Right ventricle myocardium superior (tissue), 1 donor: Measurements from ENCODE around the gene RASEF. TPM values are rescaled to one million over a fixed set of nuclear protein-coding genes. Genes with fewer than 3 reads are reported as not detected.

Experiments used
- ATAC-seq: fragments of 200-7000 bp; cut with Tn5 transposase; one replicate; pipeline ENCODE4 v1.9.1; 2020; ENCODE audit warnings: mild to moderate bottlenecking; ENCODE audit not compliant: poor library complexity
- DNase-seq: peaks from one replicate; pipeline ENCODE4 v3.0.0-alpha.2; 2020
- intact Hi-C: fragments of 100-400 bp; cut with DNase I; formaldehyde crosslinking; loops from one replicate; pipeline ENCODE4 v1.11.2; 2022
- total RNA-seq: library from RNA; stranded (reverse); fragmentation: NEBNext Ultra II Directional; extraction: Animal tissue kit (Norgen Biotek cat#: 25700); gene quantifications from one replicate; pipeline ENCODE4 v1.2.1, GENCODE V29; 2021
- donor health status: DM: no; HTN: yes; CAD: no; lungs with severe emphysema.

RASEF gene
- total RNA-seq, 1 donor from 2014 or later = 0.05 TPM

- intact Hi-C loops = no loop called here
- no peak for ATAC-seq
These were observed 39.8 kb downstream of the RASEF start for GRCh38 chr9:83023151-83023550.

GRCh38 chr9:83020864-83021263 is 42.1 kb downstream of the RASEF start:
- ATAC-seq = no peak
- intact Hi-C loops = no loop called here
- no peak for DNase-seq

More at GRCh38 chr9:83023151-83023550, 39.8 kb downstream of the RASEF start:
- DNase-seq = no peak

- ATAC-seq (no peak), DNase-seq (no peak)
- intact Hi-C loops = no loop called here
These were observed 42.6 kb downstream of the RASEF start for GRCh38 chr9:83020327-83020726.

GRCh38 chr9:83019246-83019645 is 43.7 kb downstream of the RASEF start:
- DNase-seq = no peak
- intact Hi-C loops = no loop called here
- ATAC-seq = no peak

GRCh38 chr9:83015897-83016296 is 47.0 kb downstream of the RASEF start:
- no peak for DNase-seq
- intact Hi-C loops = no loop called here
- ATAC-seq = no peak

- ATAC-seq (no peak), DNase-seq (no peak)
- intact Hi-C loops = no loop called here
These were observed 48.9 kb downstream of the RASEF start for GRCh38 chr9:83013867-83014605.

GRCh38 chr9:83012922-83013838 is 49.8 kb downstream of the RASEF start:
- intact Hi-C loops = no loop called here
- DNase-seq (no peak), ATAC-seq (no peak)

GRCh38 chr9:83012168-83012921 is 50.6 kb downstream of the RASEF start:
- ATAC-seq = no peak
- no peak for DNase-seq
- intact Hi-C loops = no loop called here

GRCh38 chr9:83011611-83012010 is 51.3 kb downstream of the RASEF start:
- intact Hi-C loops = no loop called here

GRCh38 chr9:83007521-83008300 is 55.2 kb downstream of the RASEF start:
- no peak for ATAC-seq
- no peak for DNase-seq
- intact Hi-C loops = no loop called here

More at GRCh38 chr9:83011611-83012010, 51.3 kb downstream of the RASEF start:
- ATAC-seq = no peak
- no peak for DNase-seq

- no peak for ATAC-seq
- no peak for DNase-seq
- intact Hi-C loops = no loop called here
These were observed 56.6 kb downstream of the RASEF start for GRCh38 chr9:83006378-83006777.

GRCh38 chr9:83005963-83006362 is 57.0 kb downstream of the RASEF start:
- intact Hi-C loops = no loop called here
- DNase-seq (no peak), ATAC-seq (no peak)

GRCh38 chr9:83005361-83005760 is 57.6 kb downstream of the RASEF start:
- ATAC-seq = no peak
- DNase-seq = no peak
- intact Hi-C loops = no loop called here

GRCh38 chr9:83002329-83002728 is 60.6 kb downstream of the RASEF start:
- ATAC-seq = no peak
- no peak for DNase-seq
- intact Hi-C loops = no loop called here

GRCh38 chr9:83000765-83001164 is 62.2 kb downstream of the RASEF start:
- ATAC-seq (no peak), DNase-seq (no peak)
- intact Hi-C loops = no loop called here

GRCh38 chr9:82998409-82998808 is 64.5 kb downstream of the RASEF start:
- ATAC-seq (no peak), DNase-seq (no peak)
- intact Hi-C loops = no loop called here

GRCh38 chr9:82997476-82998140 is 65.3 kb downstream of the RASEF start:
- ATAC-seq (no peak), DNase-seq (no peak)
- intact Hi-C loops = no loop called here

- intact Hi-C loops = no loop called here
- ATAC-seq (no peak), DNase-seq (no peak)
These were observed 66.0 kb downstream of the RASEF start for GRCh38 chr9:82996941-82997340.
